ENCODE data around the gene RAB31. TPM values are rescaled to one million over a fixed set of nuclear protein-coding genes. Genes with fewer than 3 reads are reported as not detected.
A peak's percentile ranks its signal among the peaks of the same experiment; 100 is the strongest.

RAB31 gene
- polyA plus RNA-seq, 1 of the 3 experiments (the other 2 are of a cell fraction), result 23.0 TPM

DNA sequence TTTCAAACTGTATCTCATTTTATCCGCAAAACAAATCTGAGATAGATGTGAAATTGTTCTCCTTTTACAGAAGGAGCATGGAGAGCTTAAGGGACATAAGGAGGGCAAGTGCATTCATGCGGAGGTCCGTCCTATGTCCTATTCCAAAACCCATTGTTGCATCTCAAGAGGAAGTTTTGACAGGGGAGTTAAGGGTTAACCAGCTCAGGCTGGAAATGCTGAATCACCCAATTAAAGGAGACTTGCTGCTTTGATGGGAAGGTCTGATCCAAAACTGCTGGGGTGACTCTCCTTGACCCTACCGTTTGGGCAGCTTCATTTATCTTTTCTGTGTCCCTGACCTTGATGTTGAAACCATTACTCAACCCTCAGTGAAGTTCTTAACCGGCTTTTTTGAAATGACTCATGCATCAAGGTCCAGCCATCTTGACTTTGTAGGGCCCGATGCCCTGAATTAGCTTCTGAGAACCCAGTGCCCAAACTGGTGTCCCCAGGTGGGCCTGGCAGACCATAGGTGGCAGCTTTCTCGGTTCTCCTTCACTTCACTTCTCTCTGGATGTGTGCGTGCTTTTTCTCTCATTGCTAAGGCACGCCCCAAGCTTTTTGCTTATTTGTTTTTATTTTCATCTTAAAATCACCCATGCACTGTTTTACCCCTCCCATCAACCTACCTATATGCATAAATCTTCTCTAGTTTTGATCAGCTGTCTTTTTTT lies 161.8 kb downstream of the RAB31 start (continued):
- TF ChIP-seq RXRA (IDR thresholded peaks at IDR 0.05; ENCODE audit: borderline replicate concordance, low read depth) (peak; percentile 85; the same call in 1 of the 2 replicates), IRF3 (IDR thresholded peaks at IDR 0.05; ENCODE audit: low read depth, low read length) (no peak), SIN3A (IDR thresholded peaks at IDR 0.05; ENCODE audit: borderline replicate concordance, low read depth, low read length) (no peak), FOSL2 (IDR thresholded peaks at IDR 0.05; ENCODE audit: borderline replicate concordance, low read depth) (peak; percentile 74), GATA2 (CRISPR knock-in tag; IDR thresholded peaks at IDR 0.05) (no peak), JUND (IDR thresholded peaks at IDR 0.05) (peak; percentile 70), USF2 (IDR thresholded peaks at IDR 0.05; ENCODE audit: borderline replicate concordance, low read depth, low read length) (no peak), TCF12 (IDR thresholded peaks at IDR 0.05) (peak; percentile 64), NFIC (IDR thresholded peaks at IDR 0.05; ENCODE audit: borderline replicate concordance) (peak; percentile 52; the same call in 1 of the 2 replicates)

DNA sequence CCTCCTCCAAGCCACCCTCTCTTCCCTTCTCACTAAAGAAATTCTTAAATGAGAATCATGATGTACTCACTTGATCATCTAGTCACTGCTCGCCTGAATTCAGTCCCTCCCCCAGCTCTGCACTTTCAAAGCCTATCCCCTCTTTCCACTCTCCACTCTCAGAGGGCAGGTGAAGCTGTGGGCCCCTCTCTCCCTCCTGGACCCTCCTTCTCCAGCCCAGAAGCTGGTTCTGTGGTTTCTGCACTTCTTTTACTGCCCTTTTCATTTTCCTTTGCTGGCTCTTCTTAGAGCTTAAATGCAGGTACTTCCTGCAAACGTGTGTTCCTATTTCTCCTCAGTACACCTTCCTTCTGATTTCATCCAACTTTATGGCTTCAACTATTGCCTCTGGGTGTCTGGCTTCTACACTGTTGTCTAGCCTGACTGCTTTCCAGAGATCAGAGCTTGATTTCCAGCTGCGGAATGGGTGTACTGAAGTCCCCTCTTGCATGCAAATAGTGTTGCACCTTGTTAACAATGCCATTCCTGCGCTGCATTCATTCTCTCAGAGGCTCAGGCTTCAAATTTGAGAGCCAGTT lies 162.4 kb downstream of the RAB31 start:
- Histone ChIP-seq H3K27me3 (ENCODE audit: insufficient read depth) (no peaks in the 10 kb centered on the region), H3F3A (replicated peaks; ENCODE audit: insufficient read depth) (peaks cover 20% of the 10 kb centered on the region), H3K9me2 (no peaks in the 10 kb centered on the region), H2AFZ (ENCODE audit: low read depth) (peak overlapping the region; percentile 91), H3K36me3 (replicated peaks in 1 of 2; ENCODE audit: control insufficient read depth in 1 of 2, insufficient read depth in 2 of 2, low read length in 1 of 2) (no peaks in the 10 kb centered on the region), H3K4me1 (ENCODE audit: control insufficient read depth in 1 of 2, insufficient read depth in 2 of 2, low read depth in 1 of 2, low read length in 1 of 2) (peaks cover 20 to 31% of the 10 kb centered on the region in 2 experiments), H3K27ac (ENCODE audit: low read depth in 2 of 2, low read length in 1 of 2) (peak overlapping the region in 1 of 2 experiments; percentile 68; a peak in 3 of 4 replicates), H3K4me2 (peak overlapping the region; percentile 1), H3K9me3 (peaks cover 3% of the 10 kb centered on the region; the same call in 1 of the 2 replicates), H4K20me1 (ENCODE audit: insufficient read depth) (no peaks in the 10 kb centered on the region), H3K79me2 (ENCODE audit: insufficient read depth) (no peaks in the 10 kb centered on the region), H3K9ac (no peak overlapping the region; the same call in 1 of the 2 replicates), H3K4me3 (ENCODE audit: low read depth in 2 of 2, low read length in 1 of 2) (no peak overlapping the region)
- ChIA-PET POLR2A (no interaction called here), CTCF (interaction anchor here (0.6 to 1.0 kb wide), 3 partner anchors 10 to 74 kb away, joined by 3 to 4 read pairs (median 3); partner anchors contain the start of gene TXNDC2)
- whole genome bisulfite sequencing (ENCODE audit: low lambda C conversion rate), result 83% methylated on average over 4 of the region's 4 CpGs
- no peak for DNase-seq
- TF ChIP-seq ELF1 (IDR thresholded peaks at IDR 0.05) (no peak), RCOR1 (IDR thresholded peaks at IDR 0.05; ENCODE audit: low read length) (no peak), JUND (IDR thresholded peaks at IDR 0.05) (no peak), TCF12 (IDR thresholded peaks at IDR 0.05) (no peak), NRF1 (IDR thresholded peaks at IDR 0.05; ENCODE audit: low read depth, low read length) (no peak), SIN3A (IDR thresholded peaks at IDR 0.05; ENCODE audit: borderline replicate concordance, low read depth, low read length) (no peak), FOXJ3 (CRISPR knock-in tag; IDR thresholded peaks at IDR 0.05) (no peak), MAX (IDR thresholded peaks at IDR 0.05; ENCODE audit: low read depth) (no peak), SMC3 (IDR thresholded peaks at IDR 0.05; ENCODE audit: low read depth, low read length) (no peak), GABPA (IDR thresholded peaks at IDR 0.05; ENCODE audit: low read depth) (no peak), NFIC (IDR thresholded peaks at IDR 0.05; ENCODE audit: borderline replicate concordance) (no peak)
- TF ChIP-seq, protein P1, sequence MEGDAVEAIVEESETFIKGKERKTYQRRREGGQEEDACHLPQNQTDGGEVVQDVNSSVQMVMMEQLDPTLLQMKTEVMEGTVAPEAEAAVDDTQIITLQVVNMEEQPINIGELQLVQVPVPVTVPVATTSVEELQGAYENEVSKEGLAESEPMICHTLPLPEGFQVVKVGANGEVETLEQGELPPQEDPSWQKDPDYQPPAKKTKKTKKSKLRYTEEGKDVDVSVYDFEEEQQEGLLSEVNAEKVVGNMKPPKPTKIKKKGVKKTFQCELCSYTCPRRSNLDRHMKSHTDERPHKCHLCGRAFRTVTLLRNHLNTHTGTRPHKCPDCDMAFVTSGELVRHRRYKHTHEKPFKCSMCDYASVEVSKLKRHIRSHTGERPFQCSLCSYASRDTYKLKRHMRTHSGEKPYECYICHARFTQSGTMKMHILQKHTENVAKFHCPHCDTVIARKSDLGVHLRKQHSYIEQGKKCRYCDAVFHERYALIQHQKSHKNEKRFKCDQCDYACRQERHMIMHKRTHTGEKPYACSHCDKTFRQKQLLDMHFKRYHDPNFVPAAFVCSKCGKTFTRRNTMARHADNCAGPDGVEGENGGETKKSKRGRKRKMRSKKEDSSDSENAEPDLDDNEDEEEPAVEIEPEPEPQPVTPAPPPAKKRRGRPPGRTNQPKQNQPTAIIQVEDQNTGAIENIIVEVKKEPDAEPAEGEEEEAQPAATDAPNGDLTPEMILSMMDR (IDR thresholded peaks at IDR 0.05), result no peak

Data from SK-N-SH (cell line).